Measurements from ENCODE around the gene DCC. TPM values are rescaled to one million over a fixed set of nuclear protein-coding genes. Genes with fewer than 3 reads are reported as not detected.

DCC gene
- total RNA-seq, 1 experiment from 2014 or later: not detected

DNA sequence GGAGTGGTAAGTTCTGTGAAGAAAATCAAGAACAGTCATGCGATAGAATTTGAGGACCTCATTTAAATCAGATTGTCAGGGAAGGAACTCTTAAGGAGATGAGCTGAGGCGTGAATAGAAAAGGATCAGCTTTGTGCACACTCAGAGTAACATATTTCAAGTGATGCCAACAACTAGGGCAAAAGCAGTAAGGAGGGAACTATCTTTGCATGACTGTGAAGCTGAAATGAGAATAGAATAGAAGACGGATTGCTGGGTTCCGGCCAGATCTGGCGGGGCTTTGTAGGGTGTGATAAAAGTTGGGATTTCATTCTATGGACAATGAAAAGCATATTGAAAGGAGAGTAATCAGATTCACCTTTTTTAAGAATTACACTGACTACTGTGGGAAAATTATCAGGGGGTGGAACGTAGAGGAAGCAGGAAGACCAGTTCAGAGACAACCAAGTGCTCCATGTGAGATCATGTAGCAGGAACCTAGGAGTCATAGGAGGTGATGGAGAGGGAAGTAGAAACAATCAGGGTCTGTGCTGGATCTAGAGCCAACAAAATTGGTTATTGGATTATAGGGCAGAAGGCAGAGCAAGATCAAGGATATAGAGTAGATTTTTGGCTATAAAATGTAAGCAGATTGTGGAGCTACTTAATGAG, 884.3 kb downstream of the DCC start:
- CTCF ChIA-PET: no interaction called here
- BruUV-seq (replicated peaks): no TSS peak
- Histone ChIP-seq H3F3A (ENCODE audit: insufficient read depth, low read depth) (no peaks in the 10 kb centered on the region), H3K79me2 (ENCODE audit: low read depth) (no peaks in the 10 kb centered on the region), H3K4me2 (no peak overlapping the region), H3K36me3 (ENCODE audit: low read depth) (no peaks in the 10 kb centered on the region), H3K9me2 (ENCODE audit: insufficient read depth) (no peaks in the 10 kb centered on the region), H3K27ac (no peak overlapping the region), H3K27me3 (ENCODE audit: insufficient read depth, low read depth) (no peaks in the 10 kb centered on the region), H3K4me1 (replicated peaks; ENCODE audit: insufficient read depth) (no peaks in the 10 kb centered on the region), H2AFZ (no peak overlapping the region), H3K9me3 (ENCODE audit: insufficient read depth, low read depth) (no peaks in the 10 kb centered on the region), H3K4me3 (no peak overlapping the region), H4K20me1 (ENCODE audit: insufficient read depth) (no peaks in the 10 kb centered on the region)
- intact Hi-C loops (cut with micrococcal nuclease; ENCODE audit: unreplicated experiment): no loop called here
- no peak for DNase-seq
- POLR2A ChIA-PET (ENCODE audit: unreplicated experiment): no interaction called here
- TF ChIP-seq EZH2 (IDR thresholded peaks at IDR 0.05; ENCODE audit: low read depth): no peak
- TF ChIP-seq, protein P1, sequence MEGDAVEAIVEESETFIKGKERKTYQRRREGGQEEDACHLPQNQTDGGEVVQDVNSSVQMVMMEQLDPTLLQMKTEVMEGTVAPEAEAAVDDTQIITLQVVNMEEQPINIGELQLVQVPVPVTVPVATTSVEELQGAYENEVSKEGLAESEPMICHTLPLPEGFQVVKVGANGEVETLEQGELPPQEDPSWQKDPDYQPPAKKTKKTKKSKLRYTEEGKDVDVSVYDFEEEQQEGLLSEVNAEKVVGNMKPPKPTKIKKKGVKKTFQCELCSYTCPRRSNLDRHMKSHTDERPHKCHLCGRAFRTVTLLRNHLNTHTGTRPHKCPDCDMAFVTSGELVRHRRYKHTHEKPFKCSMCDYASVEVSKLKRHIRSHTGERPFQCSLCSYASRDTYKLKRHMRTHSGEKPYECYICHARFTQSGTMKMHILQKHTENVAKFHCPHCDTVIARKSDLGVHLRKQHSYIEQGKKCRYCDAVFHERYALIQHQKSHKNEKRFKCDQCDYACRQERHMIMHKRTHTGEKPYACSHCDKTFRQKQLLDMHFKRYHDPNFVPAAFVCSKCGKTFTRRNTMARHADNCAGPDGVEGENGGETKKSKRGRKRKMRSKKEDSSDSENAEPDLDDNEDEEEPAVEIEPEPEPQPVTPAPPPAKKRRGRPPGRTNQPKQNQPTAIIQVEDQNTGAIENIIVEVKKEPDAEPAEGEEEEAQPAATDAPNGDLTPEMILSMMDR (conservative IDR thresholded peaks at IDR 0.05): no peak

GRCh38 chr18:53225567-53226325, 885.7 kb downstream of the DCC start:
- intact Hi-C loops (cut with micrococcal nuclease; ENCODE audit: unreplicated experiment): no loop called here
- H2AFZ ChIP-seq: no peak overlapping the region
- no peak overlapping the region for H3K27ac ChIP-seq
- H3K9me2 ChIP-seq (ENCODE audit: insufficient read depth): no peaks in the 10 kb centered on the region
- no peak for TF ChIP-seq EZH2 (IDR thresholded peaks at IDR 0.05; ENCODE audit: low read depth)
- TF ChIP-seq, protein P1 (conservative IDR thresholded peaks at IDR 0.05): no peak
- DNase-seq: no peak
- H3F3A ChIP-seq (ENCODE audit: insufficient read depth, low read depth): no peaks in the 10 kb centered on the region
- no peaks in the 10 kb centered on the region for H3K9me3 ChIP-seq (ENCODE audit: insufficient read depth, low read depth)
- BruUV-seq (replicated peaks): no TSS peak
- H3K79me2 ChIP-seq (ENCODE audit: low read depth): no peaks in the 10 kb centered on the region
- ChIA-PET POLR2A (ENCODE audit: unreplicated experiment) (no interaction called here), CTCF (no interaction called here)
- H4K20me1 ChIP-seq (ENCODE audit: insufficient read depth): no peaks in the 10 kb centered on the region
- H3K36me3 ChIP-seq (ENCODE audit: low read depth): no peaks in the 10 kb centered on the region
- no peak overlapping the region for H3K4me3 ChIP-seq
- H3K4me1 ChIP-seq (replicated peaks; ENCODE audit: insufficient read depth): no peaks in the 10 kb centered on the region
- H3K27me3 ChIP-seq (ENCODE audit: insufficient read depth, low read depth): no peaks in the 10 kb centered on the region
- no peak overlapping the region for H3K4me2 ChIP-seq

DNA sequence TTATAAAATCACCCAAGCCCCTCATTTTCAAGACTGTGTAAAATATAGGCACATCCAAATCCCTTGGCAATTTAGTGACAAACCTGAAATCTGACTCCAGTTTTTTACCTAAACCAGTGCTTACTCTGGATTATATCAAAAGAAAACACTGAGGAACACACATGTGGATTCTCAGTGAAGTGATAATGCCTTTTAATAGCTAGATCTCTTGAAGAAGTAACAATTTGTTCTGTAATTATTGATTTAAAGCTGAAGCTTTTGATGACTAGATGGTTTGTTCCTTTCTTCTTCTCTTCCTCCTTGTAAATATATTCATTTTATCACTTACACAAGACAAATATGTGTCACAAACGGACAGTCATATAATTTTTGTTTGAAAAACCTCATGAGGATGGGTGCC, 894.6 kb downstream of the DCC start:
- H2AFZ ChIP-seq: no peak overlapping the region
- no peak for TF ChIP-seq EZH2 (IDR thresholded peaks at IDR 0.05; ENCODE audit: low read depth)
- TF ChIP-seq, protein P1 (conservative IDR thresholded peaks at IDR 0.05): no peak
- no peaks in the 10 kb centered on the region for H3K27me3 ChIP-seq (ENCODE audit: insufficient read depth, low read depth)
- no peaks in the 10 kb centered on the region for H3K36me3 ChIP-seq (ENCODE audit: low read depth)
- H3K27ac ChIP-seq: no peak overlapping the region
- intact Hi-C loops (cut with micrococcal nuclease; ENCODE audit: unreplicated experiment): no loop called here
- DNase-seq: no peak
- no peaks in the 10 kb centered on the region for H3K9me2 ChIP-seq (ENCODE audit: insufficient read depth)
- no peaks in the 10 kb centered on the region for H3K4me1 ChIP-seq (replicated peaks; ENCODE audit: insufficient read depth)
- H3K4me2 ChIP-seq: no peak overlapping the region
- no peaks in the 10 kb centered on the region for H3K79me2 ChIP-seq (ENCODE audit: low read depth)
- CTCF ChIA-PET: no interaction called here
- H4K20me1 ChIP-seq (ENCODE audit: insufficient read depth): no peaks in the 10 kb centered on the region
- no peaks in the 10 kb centered on the region for H3K9me3 ChIP-seq (ENCODE audit: insufficient read depth, low read depth)
- no peak overlapping the region for H3K4me3 ChIP-seq
- POLR2A ChIA-PET (ENCODE audit: unreplicated experiment): no interaction called here
- no TSS peak for BruUV-seq (replicated peaks)
- H3F3A ChIP-seq (ENCODE audit: insufficient read depth, low read depth): no peaks in the 10 kb centered on the region

All from PC-9 (cell line).